HG03432 (cell line): Measurements from ENCODE around the gene DNAJC24.

Experiments
- ATAC-seq: cut with Tn5 transposase; IDR thresholded peaks from one replicate; pipeline ENCODE4 v1.9.1; 2021; ENCODE audit warnings: mild to moderate bottlenecking, moderate library complexity; ENCODE audit not compliant: unreplicated experiment

Gene DNAJC24

GRCh38 chr11:31480930-31481329 is 111.3 kb downstream of the DNAJC24 start:
- ATAC-seq = no peak
